Right lobe of liver (tissue), 6 donors: ENCODE results near the gene CELSR1. TPM values are rescaled to one million over a fixed set of nuclear protein-coding genes. Genes with fewer than 3 reads are reported as not detected.
A peak's percentile ranks its signal among the peaks of the same experiment; 100 is the strongest.

Experiments used
- ATAC-seq, 4 donors: fragments of 200-7000 bp; cut with Tn5 transposase; one replicate each; pipeline ENCODE4 v1.9.1; 2020; ENCODE audit warnings: mild to moderate bottlenecking in 4 of 4, moderate library complexity in 4 of 4
- DNase-seq, 3 donors: peaks; one replicate each; pipeline ENCODE4 v3.0.0-alpha.2; 2020
- H3K27ac ChIP-seq, 3 donors: fragments of 200-600 bp; one replicate each; pipeline ENCODE4 v1.8.0; 2022
- H3K27me3 ChIP-seq, 2 donors: fragments of 200-600 bp; one replicate each; pipeline ENCODE4 v1.8.0; 2022
- H3K36me3 ChIP-seq, 4 donors: fragments of 200-600 bp; sonication (generic) in 1 of 4; one replicate each; pipeline versions ENCODE4 v1.5.1 to v1.8.0; 2017 to 2022; ENCODE audit warnings: control low read depth in 1 of 4
- H3K4me1 ChIP-seq, 4 donors: fragments of 200-600 bp; sonication (generic) in 1 of 4; one replicate each; pipeline versions ENCODE4 v1.5.1 to v1.8.0; 2017 to 2022; ENCODE audit warnings: control low read depth in 1 of 4
- H3K4me3 ChIP-seq, 3 donors: fragments of 200-600 bp; one replicate each; pipeline ENCODE4 v1.8.0; 2022
- H3K9me3 ChIP-seq, 4 donors: fragments of 200-600 bp; sonication (generic) in 1 of 4; one replicate each; pipeline versions ENCODE4 v1.5.1 to v1.8.0; 2017 to 2022; ENCODE audit warnings: control low read depth in 1 of 4
- CTCF ChIP-seq, 4 donors: fragments of 200-600 bp in 3 of 4; fragments of 450-650 bp in 1 of 4; IDR thresholded peaks; one replicate each; pipeline versions ENCODE4 v1.5.1 to v1.8.0; 2016 to 2022; ENCODE audit warnings: antibody characterized with exemption in 4 of 4, mild to moderate bottlenecking in 2 of 4
- POLR2A ChIP-seq: fragments of 450-650 bp; IDR thresholded peaks from one replicate; pipeline ENCODE4 v1.6.1; 2017; ENCODE audit warnings: antibody characterized with exemption, mild to moderate bottlenecking
- WGBS: methylation state at CpG from one replicate; pipeline ENCODE4 v1.1.6; 2018; ENCODE audit warnings: low coverage, low lambda C conversion rate; ENCODE audit not compliant: insufficient coverage; ENCODE audit errors: missing lambda C conversion rate; 5-methylcytosine and 5-hydroxymethylcytosine counted together
- intact Hi-C, 2 donors: fragments of 100-400 bp; cut with DNase I; formaldehyde crosslinking; loops; one replicate each; pipeline versions ENCODE4 v1.11.2 to v1.14.1; 2022
- total RNA-seq, 6 experiments: library from RNA; depleted of rRNA in 2 of 6; stranded (reverse); fragments of >200 nt in 2 of 6; fragmentation: NEBNext Ultra II Directional in 3 of 6; extraction: Animal tissue kit (Norgen Biotek cat#: 25700) in 3 of 6; gene quantifications; one replicate each; pipeline versions ENCODE4 v1.1.0 to v1.2.4, GENCODE V29; 2016 to 2023
- donor health status: DM: no; HTN: yes; CAD: no.
- donor health status: DM: no; HTN: no; CAD: no.
- donor health status: DM: no; HTN: no; CAD: no.
- donor health status: DM: no; HTN: yes; CAD: no.
- donor health status: DM: no; HTN: yes; CAD: no.

Gene CELSR1
- total RNA-seq, 6 experiments from 2014 or later: 2.9 to 8.2 (median 5.0) TPM

- Histone ChIP-seq H3K36me3 (no peaks in the 10 kb centered on the region), H3K27ac (no peak overlapping the region), H3K4me3 (no peak overlapping the region), H3K27me3 (no peaks in the 10 kb centered on the region), H3K4me1 (peaks cover 0 to 22% (median 12%) of the 10 kb centered on the region in 4 donors), H3K9me3 (no peaks in the 10 kb centered on the region)
- DNase-seq: peak in 1 of 3 donors; percentile 41
- WGBS: 73% methylated on average over 3 of the region's 17 CpGs
- no peak for ATAC-seq
- TF ChIP-seq CTCF (IDR thresholded peaks at IDR 0.05): no peak
- no peak for TF ChIP-seq POLR2A
- intact Hi-C loops: loop anchor here in 1 of 2 donors (10.0 kb wide), 1 partner anchor 165 kb away; no protein-coding TSS in a partner anchor
Observed at GRCh38 chr22:46549971-46550641, 12.7 kb upstream of the CELSR1 start.

GRCh38 chr22:46549563-46549840 lies 12.1 kb upstream of the CELSR1 start:
- H3K27me3 ChIP-seq: no peaks in the 10 kb centered on the region
- TF ChIP-seq POLR2A (no peak), CTCF (IDR thresholded peaks at IDR 0.05) (no peak)
- no peaks in the 10 kb centered on the region for H3K9me3 ChIP-seq
- intact Hi-C loops: loop anchor here in 1 of 2 donors (10.0 kb wide), 1 partner anchor 165 kb away; no protein-coding TSS in a partner anchor
- DNase-seq: peak in 2 of 3 donors; percentile 8 to 20
- 55% methylated on average over 1 of the region's 4 CpGs for WGBS
- H3K27ac ChIP-seq: no peak overlapping the region
- H3K4me1 ChIP-seq: peaks cover 0 to 22% (median 12%) of the 10 kb centered on the region in 4 donors
- no peak overlapping the region for H3K4me3 ChIP-seq
- no peak for ATAC-seq
- H3K36me3 ChIP-seq: no peaks in the 10 kb centered on the region

GRCh38 chr22:46547883-46548244 lies 10.4 kb upstream of the CELSR1 start:
- TF ChIP-seq POLR2A: no peak
- TF ChIP-seq CTCF (IDR thresholded peaks at IDR 0.05): no peak
- no CpG with 5 or more reads among the region's 3 CpGs for WGBS
- Histone ChIP-seq H3K27me3 (no peaks in the 10 kb centered on the region), H3K4me1 (peaks cover 0 to 22% (median 12%) of the 10 kb centered on the region in 4 donors), H3K4me3 (no peak overlapping the region), H3K9me3 (no peaks in the 10 kb centered on the region), H3K27ac (peak overlapping the region; percentile 48 to 85 (median 69)), H3K36me3 (no peaks in the 10 kb centered on the region)
- intact Hi-C loops: loop anchor here in 1 of 2 donors (10.0 kb wide), 1 partner anchor 163 kb away; no protein-coding TSS in a partner anchor
- ATAC-seq: peak; percentile 86 to 90 (median 89)
- peak; percentile 87 to 92 (median 91) for DNase-seq

- peak; percentile 19 to 33 (median 24) for ATAC-seq
- H3K27ac ChIP-seq: peak overlapping the region; percentile 48 to 85 (median 69)
- TF ChIP-seq POLR2A: no peak
- TF ChIP-seq CTCF (IDR thresholded peaks at IDR 0.05): no peak
- no peaks in the 10 kb centered on the region for H3K27me3 ChIP-seq
- 26% methylated on average over 6 of the region's 21 CpGs for WGBS
- intact Hi-C loops: loop anchor here in 1 of 2 donors (10.0 kb wide), 1 partner anchor 163 kb away; no protein-coding TSS in a partner anchor
- no peak overlapping the region for H3K4me3 ChIP-seq
- H3K9me3 ChIP-seq: no peaks in the 10 kb centered on the region
- no peak for DNase-seq
- H3K36me3 ChIP-seq: no peaks in the 10 kb centered on the region
- peaks cover 0 to 22% (median 12%) of the 10 kb centered on the region in 4 donors for H3K4me1 ChIP-seq
Observed at GRCh38 chr22:46547179-46547882, 9.9 kb upstream of the CELSR1 start.
